ENCODE results near the gene ELMO1. TPM values are rescaled to one million over a fixed set of nuclear protein-coding genes. Genes with fewer than 3 reads are reported as not detected.

The ELMO1 gene
- total RNA-seq, 1 donor from 2014 or later: 127 TPM

GRCh38 chr7:37353949-37354655 lies 94.6 kb downstream of the ELMO1 start:
- intact Hi-C loops (cut with micrococcal nuclease): loop anchor here (1.0 to 10.0 kb wide), 17 partner anchors 12 to 1659 kb away; partner anchors contain the start of gene HERPUD2

- intact Hi-C loops (cut with micrococcal nuclease): loop anchor here (1.0 to 10.0 kb wide), 17 partner anchors 11 to 1658 kb away; partner anchors contain the start of gene HERPUD2
Measured at GRCh38 chr7:37352974-37353948, 95.4 kb downstream of the ELMO1 start.

GRCh38 chr7:37352251-37352880 lies 96.3 kb downstream of the ELMO1 start:
- intact Hi-C loops (cut with micrococcal nuclease): loop anchor here (2.0 to 10.0 kb wide), 8 partner anchors 16 to 1658 kb away; partner anchors contain the start of gene HERPUD2

- intact Hi-C loops (cut with micrococcal nuclease): loop anchor here (2.0 to 10.0 kb wide), 8 partner anchors 15 to 1657 kb away; partner anchors contain the start of gene HERPUD2
Measured at GRCh38 chr7:37351716-37352115, 96.9 kb downstream of the ELMO1 start.

- intact Hi-C loops (cut with micrococcal nuclease): loop anchor here (5.0 to 10.0 kb wide), 6 partner anchors 363 to 1655 kb away; partner anchors contain the start of genes EEPD1, HERPUD2 and SEPTIN7
Measured at GRCh38 chr7:37349979-37350590, 98.6 kb downstream of the ELMO1 start.

- intact Hi-C loops (cut with micrococcal nuclease): loop anchor here (10.0 kb wide), 3 partner anchors 1064 to 1544 kb away; partner anchors contain the start of genes EEPD1 and SEPTIN7
Measured at GRCh38 chr7:37348982-37349381, 99.7 kb downstream of the ELMO1 start.

- intact Hi-C loops (cut with micrococcal nuclease): loop anchor here (10.0 kb wide), 3 partner anchors 1062 to 1542 kb away; partner anchors contain the start of genes EEPD1 and SEPTIN7
Measured at GRCh38 chr7:37346761-37347160, 101.9 kb downstream of the ELMO1 start.

- intact Hi-C loops (cut with micrococcal nuclease): loop anchor here (5.0 to 10.0 kb wide), 5 partner anchors 563 to 1540 kb away; partner anchors contain the start of genes EEPD1 and SEPTIN7
Measured at GRCh38 chr7:37344886-37345579, 103.6 kb downstream of the ELMO1 start.

GRCh38 chr7:37342688-37343471 lies 105.8 kb downstream of the ELMO1 start:
- intact Hi-C loops (cut with micrococcal nuclease): loop anchor here (1.0 to 10.0 kb wide), 11 partner anchors 10 to 1538 kb away; partner anchors contain the start of genes EEPD1 and SEPTIN7

- intact Hi-C loops (cut with micrococcal nuclease): loop anchor here (1.0 to 10.0 kb wide), 10 partner anchors 11 to 1537 kb away; partner anchors contain the start of genes EEPD1 and SEPTIN7
Measured at GRCh38 chr7:37342176-37342687, 106.4 kb downstream of the ELMO1 start.

GRCh38 chr7:37341033-37341630 lies 107.5 kb downstream of the ELMO1 start:
- intact Hi-C loops (cut with micrococcal nuclease): loop anchor here (1.0 to 10.0 kb wide), 6 partner anchors 133 to 1536 kb away; partner anchors contain the start of genes EEPD1 and SEPTIN7

GRCh38 chr7:37338966-37339365 lies 109.7 kb downstream of the ELMO1 start:
- intact Hi-C loops (cut with micrococcal nuclease): no loop called here

- intact Hi-C loops (cut with micrococcal nuclease): loop anchor here (2.0 kb wide), 1 partner anchor 15 kb away; no protein-coding TSS in a partner anchor
Measured at GRCh38 chr7:37337522-37337921, 111.1 kb downstream of the ELMO1 start.

- intact Hi-C loops (cut with micrococcal nuclease): loop anchor here (2.0 kb wide), 1 partner anchor 17 kb away; no protein-coding TSS in a partner anchor
Measured at GRCh38 chr7:37336259-37336658, 112.4 kb downstream of the ELMO1 start.

GRCh38 chr7:37333075-37333474 lies 115.6 kb downstream of the ELMO1 start:
- intact Hi-C loops (cut with micrococcal nuclease): no loop called here

GRCh38 chr7:37332243-37333016 lies 116.2 kb downstream of the ELMO1 start:
- intact Hi-C loops (cut with micrococcal nuclease): no loop called here

GRCh38 chr7:37330775-37331174 lies 117.9 kb downstream of the ELMO1 start:
- intact Hi-C loops (cut with micrococcal nuclease): no loop called here

All from T-helper 1 cell treated with Interleukin-12 subunit alpha and Interleukin-12 subunit beta and Interleukin-4 antibody, amounts not matched to agents 30 ng/mL and 1 ng/mL, for 36 hours (primary cell).